GM18907 (cell line): ENCODE results near the gene RBBP6.
"Not testable (repeated sequence)": the region's sequence is repeated elsewhere in the genome, so short reads cannot be mapped to it uniquely, and the experiment has no call there.

ENCODE experiments used
- ATAC-seq: cut with Tn5 transposase; IDR thresholded peaks from one replicate; pipeline ENCODE4 v1.9.1; 2021; ENCODE audit warnings: mild to moderate bottlenecking, moderate library complexity; ENCODE audit not compliant: unreplicated experiment

RBBP6 gene

GRCh38 chr16:24555346-24555872 lies 16.0 kb downstream of the RBBP6 start:
- ATAC-seq = no peak

DNA sequence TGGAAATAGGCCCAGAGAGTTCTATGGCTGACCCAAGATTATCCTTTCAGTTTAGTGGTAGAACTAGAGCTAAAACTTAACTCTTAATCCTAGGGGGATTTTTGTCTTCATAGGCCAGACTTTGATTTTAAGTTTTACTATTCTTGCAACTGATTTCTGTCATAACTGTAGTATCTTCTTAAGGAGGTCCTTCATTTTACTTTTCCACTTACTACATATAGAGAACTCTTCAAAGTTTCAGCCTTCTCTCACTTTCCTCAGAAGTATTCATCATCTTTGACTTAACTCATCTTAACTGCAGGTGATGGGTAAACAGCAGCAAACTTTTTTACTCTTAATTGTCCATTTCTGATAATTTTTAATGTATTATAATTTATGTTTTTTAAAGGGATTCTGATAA lies 23.4 kb downstream of the RBBP6 start:
- ATAC-seq = no peak

DNA sequence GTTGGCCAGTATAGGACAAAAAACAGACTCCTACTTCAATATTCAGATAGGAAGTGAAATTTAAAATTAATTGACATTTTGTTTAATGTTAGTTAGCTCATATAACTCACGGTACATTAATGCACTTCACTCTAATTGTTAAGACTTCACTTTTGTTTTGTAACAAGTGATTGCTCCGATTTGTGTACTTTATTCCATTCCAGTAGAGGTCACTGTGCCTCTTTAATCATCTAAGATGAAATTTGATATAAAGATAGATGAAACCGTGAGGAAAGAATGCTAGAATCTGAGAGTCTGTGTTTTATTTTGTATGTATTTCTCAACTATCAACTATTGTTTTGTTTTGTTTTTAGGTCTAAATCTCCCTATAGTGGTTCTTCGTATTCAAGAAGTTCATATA lies 29.0 kb downstream of the RBBP6 start:
- ATAC-seq = no peak

GRCh38 chr16:24571096-24571495 lies 31.7 kb downstream of the RBBP6 start:
- ATAC-seq = no peak

DNA sequence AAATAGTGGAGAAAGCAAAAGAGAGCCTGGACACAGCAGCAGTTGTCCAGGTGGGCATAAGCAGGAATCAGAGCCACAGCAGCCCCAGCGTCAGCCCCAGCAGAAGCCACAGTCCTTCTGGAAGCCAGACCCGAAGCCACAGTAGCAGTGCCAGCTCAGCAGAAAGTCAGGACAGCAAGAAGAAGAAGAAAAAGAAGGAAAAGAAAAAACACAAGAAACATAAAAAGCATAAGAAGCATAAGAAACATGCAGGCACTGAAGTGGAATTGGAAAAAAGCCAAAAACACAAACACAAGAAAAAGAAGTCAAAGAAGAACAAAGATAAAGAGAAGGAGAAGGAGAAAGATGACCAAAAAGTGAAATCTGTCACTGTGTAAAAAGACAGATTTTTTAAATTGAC lies 32.7 kb downstream of the RBBP6 start:
- no peak for ATAC-seq

DNA sequence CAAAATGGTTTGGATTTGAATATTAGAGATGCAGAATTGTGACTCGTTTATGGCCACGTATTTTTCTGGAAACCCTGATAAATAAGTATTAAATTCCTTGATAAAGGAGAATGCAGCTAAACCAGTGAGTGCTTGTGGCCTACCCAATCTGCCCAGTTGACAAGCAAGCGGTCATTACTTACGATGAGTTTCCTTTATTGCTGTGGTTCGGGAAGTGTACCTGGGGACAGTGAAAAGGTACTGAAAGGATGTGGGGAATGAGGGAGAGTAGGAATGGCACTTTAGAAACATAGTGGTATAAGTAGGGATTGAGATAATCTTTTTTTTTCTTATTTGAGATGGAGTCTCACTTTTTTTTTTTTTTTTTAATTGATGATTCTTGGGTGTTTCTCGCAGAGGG lies 33.8 kb downstream of the RBBP6 start:
- ATAC-seq = no peak

GRCh38 chr16:24574515-24575485 lies 35.4 kb downstream of the RBBP6 start:
- not testable (repeated sequence) for ATAC-seq

DNA sequence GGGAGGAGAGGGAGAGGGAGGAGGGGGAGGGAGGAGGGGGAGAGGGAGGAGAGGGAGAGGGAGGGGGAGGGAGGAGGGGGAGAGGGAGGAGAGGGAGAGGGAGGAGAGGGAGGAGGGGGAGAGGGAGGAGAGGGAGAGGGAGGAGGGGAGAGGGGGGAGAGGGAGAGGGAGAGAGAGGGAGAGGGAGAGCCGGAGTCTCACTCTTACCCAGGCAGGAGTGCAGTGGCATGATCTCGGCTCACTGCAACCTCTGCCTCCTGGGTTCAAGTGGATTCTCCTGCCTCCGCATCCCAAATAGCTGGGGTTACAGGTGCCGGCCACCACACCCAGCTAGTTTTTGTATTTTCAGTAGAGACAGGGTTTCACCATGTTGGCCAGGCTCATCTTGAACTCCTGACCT lies 36.4 kb downstream of the RBBP6 start:
- ATAC-seq = not testable (repeated sequence)

DNA sequence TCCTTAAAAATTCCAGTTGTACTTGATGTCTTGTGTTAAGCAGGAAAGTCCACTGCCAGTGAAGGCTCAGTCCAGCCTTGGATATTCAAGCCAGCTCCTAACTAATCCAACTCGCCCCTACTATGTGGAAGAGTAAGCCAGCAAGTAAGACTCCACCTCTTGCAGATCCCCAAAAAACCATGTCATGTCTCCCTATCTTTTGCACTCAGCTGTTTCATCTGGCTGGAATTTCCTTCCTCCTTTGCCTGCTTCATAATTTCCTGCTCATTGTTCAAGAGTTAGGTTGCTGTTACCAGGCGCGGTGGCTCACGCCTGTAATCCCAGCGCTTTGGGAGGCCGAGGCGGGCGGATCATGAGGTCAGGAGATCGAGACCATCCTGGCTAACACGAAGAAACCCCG lies 37.8 kb downstream of the RBBP6 start:
- no peak for ATAC-seq

- no peak for ATAC-seq
Measured at GRCh38 chr16:24580665-24581064, 41.3 kb downstream of the RBBP6 start.

DNA sequence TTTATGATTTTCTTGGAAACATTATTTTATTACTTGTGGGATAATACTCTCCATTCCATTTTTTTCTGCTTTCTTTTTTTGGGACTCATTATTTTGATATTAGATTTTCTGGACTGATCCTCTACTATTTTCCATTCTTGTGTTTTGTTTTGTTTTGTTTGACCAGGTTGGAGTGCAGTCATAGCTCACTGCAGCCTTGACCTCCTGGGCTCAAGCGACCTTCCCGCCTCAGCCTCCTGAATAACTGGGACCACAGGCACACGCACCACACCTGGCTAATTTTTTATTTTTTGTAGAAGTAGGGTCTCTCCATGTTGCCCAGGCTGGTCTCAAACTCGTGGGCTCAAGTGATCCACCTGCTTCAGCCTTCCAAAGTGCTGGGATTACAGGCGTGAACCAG lies 44.1 kb downstream of the RBBP6 start:
- ATAC-seq = no peak

GRCh38 chr16:24589997-24590396 lies 50.6 kb downstream of the RBBP6 start:
- ATAC-seq = no peak

GRCh38 chr16:24598777-24599437 lies 59.5 kb downstream of the RBBP6 start:
- no peak for ATAC-seq

DNA sequence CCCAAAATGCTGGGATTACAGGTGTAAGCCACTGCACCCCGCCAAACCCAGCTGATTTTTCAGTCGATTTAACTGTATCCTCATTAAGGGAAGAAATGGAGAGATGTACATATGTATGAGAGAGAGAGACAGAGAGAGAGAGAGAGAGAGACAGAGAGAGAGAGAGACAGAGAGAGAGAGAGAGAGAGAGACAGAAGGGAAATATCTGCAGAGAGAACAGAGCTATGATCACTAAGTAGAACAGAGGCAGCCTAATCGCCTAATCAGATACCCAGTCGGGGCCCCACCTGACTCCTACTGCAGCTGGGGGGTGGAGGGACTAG lies 70.0 kb downstream of the RBBP6 start:
- no peak for ATAC-seq

- ATAC-seq = no peak
Measured at GRCh38 chr16:24609740-24610415, 70.5 kb downstream of the RBBP6 start.

DNA sequence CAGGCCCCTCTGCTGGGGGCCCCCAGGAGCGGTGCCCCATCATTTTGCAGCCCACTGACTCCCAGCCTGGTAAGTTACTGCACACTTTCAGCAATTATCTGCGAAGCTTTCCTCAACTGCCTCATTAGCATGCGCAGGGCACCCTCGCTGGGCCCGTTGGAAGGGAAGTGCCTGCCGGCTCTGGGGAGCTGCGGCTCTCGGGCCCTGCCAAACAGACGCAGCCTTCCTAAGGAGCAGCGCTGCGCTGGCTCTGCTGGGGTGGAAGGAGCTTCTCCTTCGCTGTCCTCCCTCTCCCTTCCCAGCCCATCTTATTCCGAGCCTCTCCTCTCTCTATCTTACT lies 71.0 kb downstream of the RBBP6 start:
- no peak for ATAC-seq

- no peak for ATAC-seq
Measured at GRCh38 chr16:24611310-24611709, 71.9 kb downstream of the RBBP6 start.

DNA sequence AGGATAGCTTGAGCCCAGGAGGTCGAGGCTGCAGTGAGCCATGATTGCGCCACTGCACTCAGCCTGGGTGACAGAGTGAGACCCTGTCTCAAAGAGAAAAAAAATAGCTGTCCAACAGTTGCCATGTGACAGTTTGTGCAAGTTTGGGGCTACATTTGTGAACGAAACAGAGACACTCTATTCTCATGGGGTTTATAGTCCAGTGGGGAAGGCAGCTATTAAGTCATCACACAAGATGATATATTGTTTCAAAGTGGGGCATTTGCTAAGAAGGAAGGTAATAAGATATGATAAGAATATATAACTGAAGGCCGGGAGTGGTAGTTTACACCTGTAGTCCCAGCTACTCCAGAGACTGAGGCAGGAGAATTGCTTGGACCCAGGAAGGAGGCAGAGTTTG lies 73.3 kb downstream of the RBBP6 start:
- no peak for ATAC-seq

DNA sequence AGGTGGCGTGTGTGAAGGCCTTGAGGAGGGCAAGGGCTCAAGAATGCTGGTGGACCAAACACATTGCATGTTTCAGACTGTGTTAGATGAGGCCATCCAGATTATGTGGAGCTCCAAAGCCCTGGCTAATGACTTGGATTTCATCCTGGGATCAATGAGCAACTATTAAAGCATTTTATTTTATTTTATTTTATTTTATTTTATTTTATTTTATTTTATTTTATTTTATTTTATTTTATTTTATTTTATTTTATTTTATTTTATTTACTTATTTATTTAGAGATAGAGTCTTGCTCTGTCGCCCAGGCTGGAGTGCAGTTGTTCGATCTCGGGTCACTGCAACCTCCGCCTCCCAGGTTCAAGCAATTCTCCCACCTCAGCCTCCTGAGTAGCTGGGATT lies 73.9 kb downstream of the RBBP6 start:
- ATAC-seq = not testable (repeated sequence)

GRCh38 chr16:24617502-24617901 lies 78.1 kb downstream of the RBBP6 start:
- no peak for ATAC-seq
